ENCODE measurements around the gene BST2. TPM values are rescaled to one million over a fixed set of nuclear protein-coding genes. Genes with fewer than 3 reads are reported as not detected.

Gene BST2
- 105 TPM for polyA plus RNA-seq (2013, experiment 1 of 4)
- polyA plus RNA-seq (2013, experiment 2 of 4), result 144 TPM
- 93.6 TPM for polyA plus RNA-seq (2013, experiment 3 of 4)
- 130 TPM for polyA plus RNA-seq (2013, experiment 4 of 4)

- H3K27ac ChIP-seq (ENCODE audit: insufficient read depth, low read depth, low read length, poor library complexity, severe bottlenecking), result peak within 1 kb of the TSS; percentile 90
- peak within 1 kb of the TSS; percentile 37 for H3K4me3 ChIP-seq (ENCODE audit: insufficient read depth, low read depth, low read length)
- H3K9me3 ChIP-seq (ENCODE audit: control insufficient read depth, low read length), result no peaks in the 10 kb centered on the region
- H3K27me3 ChIP-seq (ENCODE audit: control insufficient read depth, insufficient read depth, low read length, poor library complexity, severe bottlenecking), result no peaks in the 10 kb centered on the region
- WGBS, 2 experiments, result 83 to 91% methylated on average over 18 of the region's 18 CpGs
- H3K4me1 ChIP-seq (ENCODE audit: control insufficient read depth, insufficient read depth, low read length), result peaks cover 20% of the 10 kb centered on the region
- H3K36me3 ChIP-seq (ENCODE audit: control insufficient read depth, insufficient read depth, low read length), result no peaks in the 10 kb centered on the region
These were observed at the start of gene BST2 for GRCh38 chr19:17405250-17406045. BST2 (minus strand) TSS chr19:17405630; CDS start chr19:17405575, 55 bp downstream.

GRCh38 chr19:17454576-17455071 is 49.2 kb upstream of the BST2 start:
- Histone ChIP-seq H3K4me1 (ENCODE audit: control insufficient read depth, insufficient read depth, low read length) (peaks cover 7% of the 10 kb centered on the region), H3K4me3 (ENCODE audit: insufficient read depth, low read depth, low read length) (peak overlapping the region; percentile 13), H3K27ac (ENCODE audit: insufficient read depth, low read depth, low read length, poor library complexity, severe bottlenecking) (no peak overlapping the region), H3K27me3 (ENCODE audit: control insufficient read depth, insufficient read depth, low read length, poor library complexity, severe bottlenecking) (peaks cover 36% of the 10 kb centered on the region), H3K36me3 (ENCODE audit: control insufficient read depth, insufficient read depth, low read length) (no peaks in the 10 kb centered on the region), H3K9me3 (ENCODE audit: control insufficient read depth, low read length) (no peaks in the 10 kb centered on the region)
- 0 to 3% methylated on average over 11 to 12 of the region's 13 CpGs for WGBS, 2 experiments

- Histone ChIP-seq H3K27me3 (ENCODE audit: control insufficient read depth, insufficient read depth, low read length, poor library complexity, severe bottlenecking) (peaks cover 52% of the 10 kb centered on the region), H3K9me3 (ENCODE audit: control insufficient read depth, low read length) (no peaks in the 10 kb centered on the region), H3K4me3 (ENCODE audit: insufficient read depth, low read depth, low read length) (no peak overlapping the region), H3K36me3 (ENCODE audit: control insufficient read depth, insufficient read depth, low read length) (no peaks in the 10 kb centered on the region), H3K27ac (ENCODE audit: insufficient read depth, low read depth, low read length, poor library complexity, severe bottlenecking) (no peak overlapping the region), H3K4me1 (ENCODE audit: control insufficient read depth, insufficient read depth, low read length) (peaks cover 7% of the 10 kb centered on the region)
- 87 to 93% methylated on average over 4 of the region's 4 CpGs for WGBS, 2 experiments
These were observed 46.4 kb upstream of the BST2 start for GRCh38 chr19:17451820-17452219.

- H3K9me3 ChIP-seq (ENCODE audit: control insufficient read depth, low read length), result no peaks in the 10 kb centered on the region
- H3K27me3 ChIP-seq (ENCODE audit: control insufficient read depth, insufficient read depth, low read length, poor library complexity, severe bottlenecking), result peaks cover 40% of the 10 kb centered on the region
- no peak overlapping the region for H3K27ac ChIP-seq (ENCODE audit: insufficient read depth, low read depth, low read length, poor library complexity, severe bottlenecking)
- H3K36me3 ChIP-seq (ENCODE audit: control insufficient read depth, insufficient read depth, low read length), result no peaks in the 10 kb centered on the region
- peaks cover 7% of the 10 kb centered on the region for H3K4me1 ChIP-seq (ENCODE audit: control insufficient read depth, insufficient read depth, low read length)
- WGBS, 2 experiments, result 75 to 81% methylated on average over 7 to 8 of the region's 8 CpGs
- H3K4me3 ChIP-seq (ENCODE audit: insufficient read depth, low read depth, low read length), result no peak overlapping the region
These were observed 45.0 kb upstream of the BST2 start for GRCh38 chr19:17450264-17451075.

- H3K9me3 ChIP-seq (ENCODE audit: control insufficient read depth, low read length), result no peaks in the 10 kb centered on the region
- no peaks in the 10 kb centered on the region for H3K4me1 ChIP-seq (ENCODE audit: control insufficient read depth, insufficient read depth, low read length)
- 3% methylated on average over 81 of the region's 81 CpGs for WGBS, 2 experiments
- no peaks in the 10 kb centered on the region for H3K36me3 ChIP-seq (ENCODE audit: control insufficient read depth, insufficient read depth, low read length)
- peak within 1 kb of the TSS; percentile 28 for H3K4me3 ChIP-seq (ENCODE audit: insufficient read depth, low read depth, low read length)
- no peak within 1 kb of the TSS for H3K27ac ChIP-seq (ENCODE audit: insufficient read depth, low read depth, low read length, poor library complexity, severe bottlenecking)
- peaks cover 21% of the 10 kb centered on the region for H3K27me3 ChIP-seq (ENCODE audit: control insufficient read depth, insufficient read depth, low read length, poor library complexity, severe bottlenecking)
These were observed 42.9 kb upstream of the BST2 start, which contains the start of gene TMEM221 for GRCh38 chr19:17448131-17448967. TMEM221 (minus strand) TSS chr19:17448668; CDS start chr19:17448462, 206 bp downstream.

GRCh38 chr19:17447704-17448130 is 42.3 kb upstream of the BST2 start:
- H3K4me3 ChIP-seq (ENCODE audit: insufficient read depth, low read depth, low read length), result peak overlapping the region; percentile 28
- WGBS, 2 experiments, result 38 to 40% methylated on average over 5 of the region's 5 CpGs
- peaks cover 21% of the 10 kb centered on the region for H3K27me3 ChIP-seq (ENCODE audit: control insufficient read depth, insufficient read depth, low read length, poor library complexity, severe bottlenecking)
- no peak overlapping the region for H3K27ac ChIP-seq (ENCODE audit: insufficient read depth, low read depth, low read length, poor library complexity, severe bottlenecking)
- no peaks in the 10 kb centered on the region for H3K9me3 ChIP-seq (ENCODE audit: control insufficient read depth, low read length)
- H3K4me1 ChIP-seq (ENCODE audit: control insufficient read depth, insufficient read depth, low read length), result no peaks in the 10 kb centered on the region
- H3K36me3 ChIP-seq (ENCODE audit: control insufficient read depth, insufficient read depth, low read length), result no peaks in the 10 kb centered on the region

GRCh38 chr19:17445526-17446165 is 40.2 kb upstream of the BST2 start:
- no peaks in the 10 kb centered on the region for H3K4me1 ChIP-seq (ENCODE audit: control insufficient read depth, insufficient read depth, low read length)
- no peak overlapping the region for H3K27ac ChIP-seq (ENCODE audit: insufficient read depth, low read depth, low read length, poor library complexity, severe bottlenecking)
- peaks cover 21% of the 10 kb centered on the region for H3K27me3 ChIP-seq (ENCODE audit: control insufficient read depth, insufficient read depth, low read length, poor library complexity, severe bottlenecking)
- 88 to 95% methylated on average over 1 of the region's 1 CpG for WGBS, 2 experiments
- no peaks in the 10 kb centered on the region for H3K9me3 ChIP-seq (ENCODE audit: control insufficient read depth, low read length)
- H3K4me3 ChIP-seq (ENCODE audit: insufficient read depth, low read depth, low read length), result no peak overlapping the region
- no peaks in the 10 kb centered on the region for H3K36me3 ChIP-seq (ENCODE audit: control insufficient read depth, insufficient read depth, low read length)

GRCh38 chr19:17441241-17442021 is 36.0 kb upstream of the BST2 start:
- no peak overlapping the region for H3K4me3 ChIP-seq (ENCODE audit: insufficient read depth, low read depth, low read length)

GRCh38 chr19:17436874-17437267 is 31.4 kb upstream of the BST2 start:
- Histone ChIP-seq H3K4me3 (ENCODE audit: insufficient read depth, low read depth, low read length) (no peak overlapping the region), H3K27ac (ENCODE audit: insufficient read depth, low read depth, low read length, poor library complexity, severe bottlenecking) (no peak overlapping the region), H3K27me3 (ENCODE audit: control insufficient read depth, insufficient read depth, low read length, poor library complexity, severe bottlenecking) (no peaks in the 10 kb centered on the region), H3K9me3 (ENCODE audit: control insufficient read depth, low read length) (no peaks in the 10 kb centered on the region), H3K4me1 (ENCODE audit: control insufficient read depth, insufficient read depth, low read length) (no peaks in the 10 kb centered on the region), H3K36me3 (ENCODE audit: control insufficient read depth, insufficient read depth, low read length) (peaks cover 5% of the 10 kb centered on the region)
- WGBS, 2 experiments, result 85 to 86% methylated on average over 7 of the region's 7 CpGs

More at GRCh38 chr19:17441241-17442021, 36.0 kb upstream of the BST2 start:
- no peaks in the 10 kb centered on the region for H3K27me3 ChIP-seq (ENCODE audit: control insufficient read depth, insufficient read depth, low read length, poor library complexity, severe bottlenecking)
- H3K4me1 ChIP-seq (ENCODE audit: control insufficient read depth, insufficient read depth, low read length), result no peaks in the 10 kb centered on the region
- no peaks in the 10 kb centered on the region for H3K9me3 ChIP-seq (ENCODE audit: control insufficient read depth, low read length)
- H3K36me3 ChIP-seq (ENCODE audit: control insufficient read depth, insufficient read depth, low read length), result peaks cover under 1% of the 10 kb centered on the region
- no peak overlapping the region for H3K27ac ChIP-seq (ENCODE audit: insufficient read depth, low read depth, low read length, poor library complexity, severe bottlenecking)
- 67 to 70% methylated on average over 8 of the region's 8 CpGs for WGBS, 2 experiments
